LHCN-M2 (cell line): Measurements from ENCODE around the gene RBM4. TPM values are rescaled to one million over a fixed set of nuclear protein-coding genes. Genes with fewer than 3 reads are reported as not detected.
A peak's percentile ranks its signal among the peaks of the same experiment; 100 is the strongest.

Experiments used
- DNase-seq: peaks from one replicate; pipeline ENCODE4 v3.0.0-alpha.2; 2012; ENCODE audit warnings: low read depth
- total RNA-seq: library from RNA; depleted of rRNA; stranded (reverse); fragments of >200 nt; gene quantifications from 2 replicates; pipeline ENCODE4 v1.2.3, GENCODE V29; 2014

RBM4 gene
- total RNA-seq, 1 experiment from 2014 or later = 87.6 TPM

DNA sequence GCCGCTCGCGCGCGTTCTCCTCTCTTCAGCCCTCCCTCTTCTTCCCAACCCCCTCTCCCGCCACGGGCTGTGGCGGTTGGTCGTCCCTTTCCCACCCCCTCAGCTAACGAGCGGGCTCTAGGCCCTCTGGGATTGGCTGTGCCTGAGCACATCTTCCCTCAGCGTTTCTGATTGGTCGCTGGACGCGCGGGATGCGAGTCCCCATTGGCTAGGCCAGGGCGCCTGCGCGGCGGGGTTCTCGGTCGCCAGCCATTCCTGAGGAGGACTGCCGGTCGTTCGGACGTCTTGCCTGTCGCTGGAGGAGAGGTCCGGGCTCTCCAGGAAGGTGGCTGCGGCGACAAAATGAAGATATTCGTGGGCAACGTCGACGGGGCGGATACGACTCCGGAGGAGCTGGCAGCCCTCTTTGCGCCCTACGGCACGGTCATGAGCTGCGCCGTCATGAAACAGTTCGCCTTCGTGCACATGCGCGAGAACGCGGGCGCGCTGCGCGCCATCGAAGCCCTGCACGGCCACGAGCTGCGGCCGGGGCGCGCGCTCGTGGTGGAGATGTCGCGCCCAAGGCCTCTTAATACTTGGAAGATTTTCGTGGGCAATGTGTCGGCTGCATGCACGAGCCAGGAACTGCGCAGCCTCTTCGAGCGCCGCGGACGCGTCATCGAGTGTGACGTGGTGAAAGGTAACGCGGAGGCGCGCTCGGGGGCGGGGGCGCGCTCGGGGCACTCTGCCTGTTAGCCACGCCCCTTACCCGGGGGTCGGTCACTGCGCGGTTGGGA lies 21.9 kb upstream of the RBM4 start, which contains the start of gene RBM14:
Gene RBM14, plus strand, starts transcription at position 252 of the 776 bp plus-strand sequence. Its CDS starts 91 bp downstream, at position 343.
- DNase-seq = peak; percentile 99

DNA sequence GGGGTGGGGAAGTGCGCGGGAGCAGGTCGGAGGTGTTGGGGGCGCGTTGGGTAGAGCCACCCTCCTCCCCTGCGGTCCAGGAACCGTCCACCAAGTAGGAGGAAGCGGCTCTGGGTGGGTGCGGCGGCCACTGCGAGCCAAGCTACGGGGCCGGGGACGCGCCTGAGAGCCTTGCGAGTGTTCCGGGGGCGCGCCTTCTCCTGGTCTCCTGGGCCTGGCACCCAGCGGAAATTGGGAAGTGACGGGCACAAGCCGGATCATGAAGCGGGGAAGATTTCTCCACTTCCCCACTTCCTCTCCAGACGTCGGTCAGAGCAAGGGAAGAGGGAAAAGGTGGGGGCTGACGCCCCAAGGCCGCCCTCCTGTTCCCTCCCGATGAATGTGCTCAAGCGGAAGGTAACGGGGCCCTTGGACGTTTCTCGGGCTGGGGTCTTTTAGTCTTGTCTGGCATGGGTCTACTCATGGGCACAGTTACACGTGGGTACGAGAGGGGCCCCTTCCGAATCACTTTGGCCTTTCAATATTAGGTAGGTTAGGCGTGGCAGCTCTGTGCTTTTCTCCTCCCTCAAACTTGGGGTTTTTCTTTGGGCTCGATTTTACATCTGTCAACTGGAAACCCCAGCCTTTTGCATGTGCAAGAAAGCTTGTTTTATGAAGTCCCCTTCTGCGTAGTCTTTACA lies 21.2 kb upstream of the RBM4 start:
- DNase-seq = peak; percentile 56

GRCh38 chr11:66619080-66619554 lies 19.4 kb upstream of the RBM4 start:
- peak; percentile 58 for DNase-seq

DNA sequence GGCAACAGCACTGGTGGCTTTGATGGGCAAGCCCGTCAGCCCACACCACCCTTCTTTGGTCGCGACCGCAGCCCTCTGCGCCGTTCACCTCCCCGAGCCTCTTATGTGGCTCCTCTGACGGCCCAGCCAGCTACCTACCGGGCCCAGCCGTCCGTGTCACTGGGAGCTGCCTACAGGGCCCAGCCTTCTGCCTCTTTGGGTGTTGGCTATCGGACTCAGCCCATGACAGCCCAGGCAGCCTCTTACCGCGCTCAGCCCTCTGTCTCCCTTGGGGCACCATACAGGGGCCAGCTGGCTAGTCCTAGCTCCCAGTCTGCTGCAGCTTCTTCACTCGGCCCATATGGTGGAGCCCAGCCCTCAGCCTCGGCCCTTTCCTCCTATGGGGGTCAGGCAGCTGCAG lies 14.1 kb upstream of the RBM4 start:
- no peak for DNase-seq

- DNase-seq = no peak
Measured at GRCh38 chr11:66625041-66625751, 13.3 kb upstream of the RBM4 start.

DNA sequence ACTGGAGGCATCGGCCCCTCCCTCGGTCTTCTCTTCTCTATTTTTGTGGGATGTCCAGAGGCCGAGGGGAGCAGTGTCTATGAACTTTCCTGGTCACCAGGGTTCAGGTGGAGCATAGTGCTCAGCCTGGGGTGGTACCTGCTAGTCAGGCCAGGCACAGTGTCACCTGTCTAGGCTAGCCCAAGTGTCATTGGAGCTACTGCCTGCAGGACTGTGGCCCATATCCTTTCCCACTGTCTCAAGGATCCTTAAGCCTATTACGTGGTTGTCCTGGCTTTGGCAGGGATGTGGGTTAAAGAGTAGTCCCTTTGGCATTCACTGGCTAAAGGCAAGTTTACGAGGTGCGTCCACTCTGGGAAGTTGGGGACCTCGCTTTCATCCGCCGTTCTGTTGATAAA lies 12.8 kb upstream of the RBM4 start:
- DNase-seq = no peak

DNA sequence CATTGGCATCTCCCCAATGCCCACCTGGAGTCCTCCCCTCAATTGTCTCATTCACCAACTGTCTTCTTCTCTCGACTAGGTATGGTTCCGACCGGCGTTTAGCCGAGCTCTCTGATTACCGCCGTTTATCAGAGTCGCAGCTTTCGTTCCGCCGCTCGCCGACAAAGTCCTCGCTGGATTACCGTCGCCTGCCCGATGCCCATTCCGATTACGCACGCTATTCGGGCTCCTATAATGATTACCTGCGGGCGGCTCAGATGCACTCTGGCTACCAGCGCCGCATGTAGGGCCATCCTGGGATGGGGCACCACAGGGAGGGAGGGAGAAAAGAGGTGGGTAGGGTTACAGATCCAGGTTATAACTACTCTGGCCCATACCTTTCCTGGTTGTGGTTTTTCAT lies 12.1 kb upstream of the RBM4 start:
- DNase-seq = no peak

DNA sequence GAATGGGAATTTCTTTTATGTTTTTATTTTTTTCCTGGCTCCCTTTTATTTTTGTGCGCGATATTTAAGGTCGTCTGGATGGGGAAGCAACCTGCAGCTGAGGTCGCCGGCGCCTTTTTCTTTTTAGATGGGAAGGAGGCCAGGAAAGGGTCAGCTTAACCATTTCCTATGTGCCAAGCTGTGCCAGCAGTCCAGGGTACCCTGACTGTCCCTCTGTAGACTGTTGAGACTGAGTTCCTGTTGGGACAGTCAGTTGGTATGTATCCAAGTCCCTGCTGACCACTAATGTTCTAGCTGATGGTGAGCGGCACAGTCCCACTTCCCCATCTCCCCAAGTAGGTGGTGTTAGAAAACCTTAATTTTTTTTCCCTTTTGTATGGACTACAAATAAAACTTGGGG lies 11.6 kb upstream of the RBM4 start:
- DNase-seq = no peak

DNA sequence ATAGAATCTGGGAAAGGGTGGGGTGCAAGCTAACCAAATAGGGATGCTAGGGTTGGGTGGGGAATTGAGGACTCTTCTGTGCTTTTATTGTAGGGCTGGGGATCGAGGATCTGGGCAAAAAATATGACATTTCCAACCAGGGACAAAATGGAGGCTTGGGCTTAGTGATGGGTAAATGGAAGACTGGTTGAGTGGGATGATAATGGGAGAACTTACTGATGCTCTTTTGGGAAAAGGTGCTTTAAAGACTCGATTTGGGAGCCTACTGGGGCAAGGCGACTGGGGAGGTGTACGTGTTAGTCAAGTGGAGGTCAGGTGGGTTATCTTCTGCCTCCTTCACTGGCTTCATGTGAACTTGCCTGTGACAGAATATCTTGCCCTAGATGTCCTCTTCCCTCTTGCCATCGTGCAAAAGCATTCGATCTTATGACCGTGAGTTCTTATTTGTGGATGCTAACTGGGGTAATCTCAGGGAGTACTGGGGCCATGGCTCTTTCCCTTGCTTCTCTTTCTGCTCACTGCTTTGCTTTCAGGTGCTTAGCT lies 10.4 kb upstream of the RBM4 start:
- DNase-seq = no peak

DNA sequence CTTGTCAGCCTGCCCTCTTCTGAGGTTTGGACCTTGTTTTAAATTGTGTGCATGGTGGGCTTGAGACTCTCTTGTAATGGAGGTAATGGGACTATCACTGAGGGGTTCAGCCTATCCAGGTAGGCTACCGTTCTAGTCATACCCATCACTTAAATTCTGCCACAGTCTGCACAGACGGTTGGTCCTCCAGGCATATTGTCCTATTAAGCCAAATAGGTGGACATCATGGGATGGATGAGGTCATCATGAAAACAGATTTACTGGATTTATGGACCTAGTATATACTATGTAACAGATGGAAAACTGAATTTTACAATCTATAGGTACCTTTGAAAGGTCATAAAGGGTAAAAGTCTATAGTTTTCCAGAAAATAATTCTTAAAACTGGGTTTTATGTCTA lies 9.1 kb upstream of the RBM4 start:
- DNase-seq = no peak

GRCh38 chr11:66631883-66632282 lies 6.6 kb upstream of the RBM4 start:
- no peak for DNase-seq

DNA sequence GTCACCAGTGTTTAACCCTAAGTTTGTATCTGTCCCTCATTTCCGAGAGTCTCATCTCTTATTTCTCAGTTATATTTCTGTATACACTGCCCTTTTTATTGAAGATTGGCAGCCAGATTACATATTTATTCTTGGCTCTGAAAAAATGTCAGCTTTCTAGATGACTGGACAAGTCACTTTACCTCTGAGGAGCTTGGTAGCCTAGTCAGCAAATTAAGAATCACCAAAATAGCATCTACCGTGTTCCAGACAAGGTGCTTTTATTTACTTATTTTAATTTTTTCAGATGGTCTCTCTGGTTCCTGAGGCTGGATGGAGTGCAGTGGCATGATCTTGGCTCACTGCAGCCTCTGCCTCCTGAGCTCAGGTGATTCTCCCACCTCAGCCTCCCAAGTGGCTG lies 5.6 kb upstream of the RBM4 start:
- DNase-seq = no peak

- no peak for DNase-seq
Measured at GRCh38 chr11:66636411-66636810, 2.1 kb upstream of the RBM4 start.

- peak; percentile 14 for DNase-seq
Measured at GRCh38 chr11:66637557-66638176, 836 bp upstream of the RBM4 start.

DNA sequence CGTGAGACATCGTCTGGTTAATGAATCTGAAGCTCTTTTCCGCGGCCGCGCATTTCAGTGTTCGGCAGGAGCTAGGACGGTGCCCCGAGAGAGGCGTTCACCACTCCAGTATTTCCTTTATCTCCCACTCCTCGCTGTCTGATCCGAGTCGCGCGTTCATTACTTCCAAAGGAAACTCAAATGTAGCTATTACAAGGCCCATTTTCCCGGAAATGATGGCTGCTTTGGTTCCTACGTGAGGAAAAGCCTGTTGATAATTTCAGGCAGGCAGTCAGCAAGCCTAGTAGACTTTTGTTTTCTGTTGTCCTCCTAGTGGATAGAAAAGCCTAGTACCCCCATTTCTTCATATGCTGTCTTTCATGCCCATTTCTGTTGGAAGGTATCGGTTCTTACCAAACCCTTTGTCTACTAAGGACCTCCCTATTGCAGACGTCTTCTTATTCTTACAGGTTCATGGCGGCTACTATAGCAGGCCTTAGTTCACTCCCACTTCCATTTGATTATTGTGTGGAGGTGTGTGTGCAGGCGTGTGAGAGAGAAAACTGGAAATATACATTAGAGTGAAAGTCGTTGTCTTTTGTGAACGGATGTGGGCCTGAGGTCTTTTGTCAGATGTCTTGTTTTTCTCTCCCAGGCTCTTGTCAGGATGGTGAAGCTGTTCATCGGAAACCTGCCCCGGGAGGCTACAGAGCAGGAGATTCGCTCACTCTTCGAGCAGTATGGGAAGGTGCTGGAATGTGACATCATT lies 737 bp downstream of the RBM4 start:
- peak; percentile 53 for DNase-seq

DNA sequence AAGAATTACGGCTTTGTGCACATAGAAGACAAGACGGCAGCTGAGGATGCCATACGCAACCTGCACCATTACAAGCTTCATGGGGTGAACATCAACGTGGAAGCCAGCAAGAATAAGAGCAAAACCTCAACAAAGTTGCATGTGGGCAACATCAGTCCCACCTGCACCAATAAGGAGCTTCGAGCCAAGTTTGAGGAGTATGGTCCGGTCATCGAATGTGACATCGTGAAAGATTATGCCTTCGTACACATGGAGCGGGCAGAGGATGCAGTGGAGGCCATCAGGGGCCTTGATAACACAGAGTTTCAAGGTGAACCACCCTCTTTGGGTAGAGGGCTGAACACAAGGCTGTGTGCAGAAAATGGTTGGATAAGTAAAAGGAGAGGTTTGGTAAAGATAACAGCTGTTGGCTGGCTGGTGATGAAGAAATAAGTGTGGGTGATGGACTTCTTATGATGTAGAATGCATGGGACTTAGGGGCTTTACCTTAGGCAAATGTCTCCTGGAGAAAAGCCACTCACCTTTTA lies 1.4 kb downstream of the RBM4 start:
- DNase-seq = peak; percentile 18

DNA sequence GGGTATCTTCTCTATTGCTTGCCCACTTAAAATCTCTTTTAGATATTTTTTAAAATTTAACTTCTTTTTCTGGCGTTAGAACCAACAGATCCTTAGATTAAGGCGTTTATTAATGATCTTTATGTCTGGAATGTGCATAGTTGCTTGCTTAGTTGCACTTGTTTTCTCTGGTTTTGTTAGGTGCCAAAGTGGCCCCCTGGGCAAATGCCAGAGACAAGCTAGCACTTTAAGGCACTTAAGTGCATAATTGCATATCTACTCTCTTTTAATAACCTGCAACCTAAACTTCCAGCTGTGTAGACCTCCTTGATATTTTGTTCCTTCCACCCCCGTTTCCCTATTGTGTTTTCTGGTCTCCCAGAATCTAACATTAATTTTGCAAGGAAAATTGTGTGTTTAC lies 3.3 kb downstream of the RBM4 start:
- no peak for DNase-seq

DNA sequence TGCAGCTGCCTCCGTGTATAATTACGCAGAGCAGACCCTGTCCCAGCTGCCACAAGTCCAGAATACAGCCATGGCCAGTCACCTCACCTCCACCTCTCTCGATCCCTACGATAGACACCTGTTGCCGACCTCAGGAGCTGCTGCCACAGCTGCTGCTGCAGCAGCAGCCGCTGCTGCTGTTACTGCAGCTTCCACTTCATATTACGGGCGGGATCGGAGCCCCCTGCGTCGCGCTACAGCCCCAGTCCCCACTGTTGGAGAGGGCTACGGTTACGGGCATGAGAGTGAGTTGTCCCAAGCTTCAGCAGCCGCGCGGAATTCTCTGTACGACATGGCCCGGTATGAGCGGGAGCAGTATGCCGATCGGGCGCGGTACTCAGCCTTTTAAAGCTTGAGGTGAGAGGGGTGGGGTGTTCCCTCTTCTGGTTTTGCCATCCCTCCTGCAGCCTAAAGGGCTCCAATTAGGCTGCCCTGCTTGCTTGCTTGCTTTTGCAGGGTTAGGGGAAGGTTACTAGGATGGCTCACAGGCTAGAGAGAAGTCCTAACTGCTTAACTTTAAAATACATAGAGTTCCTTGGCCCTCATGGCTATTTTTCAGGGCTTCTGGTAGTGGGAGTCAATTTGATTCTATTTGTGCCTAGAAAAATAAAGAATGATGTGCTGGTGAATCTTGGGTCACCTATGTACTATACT lies 5.4 kb downstream of the RBM4 start:
- DNase-seq = peak; percentile 10

DNA sequence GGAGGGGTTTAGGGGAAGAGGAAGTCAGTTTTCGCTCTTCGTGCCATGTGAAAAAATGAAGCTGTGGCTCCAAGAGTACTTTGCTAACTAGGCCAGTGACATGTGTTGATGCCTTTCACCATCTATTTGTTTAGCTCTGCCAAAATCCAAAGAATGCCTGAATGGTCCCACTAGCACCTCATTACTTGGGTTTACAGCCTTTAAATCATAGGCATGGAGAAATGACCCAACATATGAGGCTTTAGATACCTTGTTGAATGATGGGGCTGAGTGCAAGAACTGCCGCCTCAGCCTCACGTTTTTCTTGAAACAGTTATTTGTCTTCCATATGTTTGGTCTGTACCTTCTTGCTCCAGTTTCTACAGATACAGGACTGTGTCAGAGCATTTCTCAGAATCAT lies 8.3 kb downstream of the RBM4 start:
- no peak for DNase-seq

DNA sequence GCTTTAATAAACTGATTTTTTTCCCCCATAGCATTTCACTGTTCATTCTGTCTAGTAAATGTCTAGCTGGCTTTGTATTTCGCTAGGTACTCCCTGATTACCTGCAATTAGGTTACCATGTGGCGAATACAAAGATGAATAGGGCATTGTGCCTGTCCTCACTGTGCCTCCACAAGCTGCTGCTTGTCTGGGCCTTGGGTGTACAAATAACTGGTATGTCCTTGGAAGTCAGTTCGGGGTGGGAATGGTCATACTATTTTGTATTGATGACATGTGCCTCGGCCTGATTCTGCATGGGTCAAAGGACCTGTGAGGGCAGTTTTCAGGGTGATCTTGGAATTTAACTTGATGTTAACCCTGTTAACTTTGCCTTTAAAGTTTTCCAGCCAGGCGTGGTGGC lies 11.4 kb downstream of the RBM4 start:
- no peak for DNase-seq
